GM19023 (cell line): ENCODE measurements around the gene CDH15.

Experiments used
- ATAC-seq: cut with Tn5 transposase; IDR thresholded peaks from one replicate; pipeline ENCODE4 v1.9.1; 2021; ENCODE audit warnings: mild to moderate bottlenecking, moderate library complexity; ENCODE audit not compliant: unreplicated experiment

Gene CDH15

DNA sequence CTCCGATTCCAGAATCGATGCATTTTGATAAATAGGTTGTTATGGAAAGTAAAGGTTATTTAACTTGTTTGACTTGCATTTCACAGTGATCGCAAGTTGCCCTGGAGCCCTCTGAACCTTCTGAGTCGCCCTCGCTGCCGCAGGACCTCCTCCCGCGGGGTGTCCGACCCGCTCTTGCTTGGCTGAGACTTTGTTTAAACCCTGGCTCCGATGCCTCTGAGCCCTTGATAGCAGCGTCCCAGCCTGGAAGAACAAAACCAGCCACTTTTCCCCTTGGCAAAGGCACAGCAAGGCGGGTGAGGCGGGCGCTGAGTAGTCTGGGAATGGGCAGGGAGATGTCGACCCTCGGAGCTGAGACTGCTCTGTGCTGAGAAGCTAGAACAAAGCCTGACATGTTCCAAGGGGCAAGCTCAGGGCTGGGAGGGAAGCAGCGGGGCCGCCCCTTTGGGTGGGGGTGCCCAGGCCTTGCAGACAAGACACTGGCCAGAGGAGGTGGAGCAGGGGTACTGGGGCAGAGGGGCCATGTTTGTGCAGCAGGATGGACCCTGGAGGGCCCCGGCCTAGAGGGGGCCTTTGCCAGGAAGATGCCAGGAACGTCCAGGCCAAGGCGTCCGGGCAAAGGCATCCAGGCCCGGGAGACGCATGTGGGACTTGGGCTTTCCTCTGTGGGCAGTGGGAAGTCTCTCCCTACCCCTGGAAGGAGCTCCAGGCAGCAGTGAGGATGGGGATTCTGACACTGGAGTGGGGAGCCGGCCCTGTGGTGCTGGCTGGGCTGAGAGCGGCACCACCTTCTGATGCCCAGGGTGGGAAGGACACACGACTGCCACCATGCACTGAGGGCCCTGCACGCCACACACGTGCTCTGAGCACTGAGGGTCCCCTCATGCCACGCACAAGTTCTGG, 30.3 kb upstream of the CDH15 start:
- no peak for ATAC-seq

DNA sequence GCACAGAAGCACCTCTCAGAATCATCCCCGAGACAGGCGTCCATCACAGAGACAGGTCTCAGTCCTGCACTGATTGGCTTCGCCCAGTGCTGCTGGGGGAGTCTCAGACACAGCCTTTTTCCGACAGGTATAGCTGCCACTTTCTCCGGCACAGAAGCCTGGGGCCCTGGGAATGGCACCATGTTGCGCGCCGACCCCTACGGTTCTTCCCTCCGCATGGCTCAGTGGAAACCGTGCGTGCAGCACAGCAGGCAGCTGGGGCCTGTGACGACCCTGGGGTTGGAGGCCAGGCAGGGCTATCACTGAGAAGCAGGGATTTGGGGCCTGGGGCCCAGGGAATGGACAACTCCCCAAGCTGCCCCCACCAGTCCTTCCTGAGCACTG, 29.7 kb upstream of the CDH15 start:
- ATAC-seq, result no peak

DNA sequence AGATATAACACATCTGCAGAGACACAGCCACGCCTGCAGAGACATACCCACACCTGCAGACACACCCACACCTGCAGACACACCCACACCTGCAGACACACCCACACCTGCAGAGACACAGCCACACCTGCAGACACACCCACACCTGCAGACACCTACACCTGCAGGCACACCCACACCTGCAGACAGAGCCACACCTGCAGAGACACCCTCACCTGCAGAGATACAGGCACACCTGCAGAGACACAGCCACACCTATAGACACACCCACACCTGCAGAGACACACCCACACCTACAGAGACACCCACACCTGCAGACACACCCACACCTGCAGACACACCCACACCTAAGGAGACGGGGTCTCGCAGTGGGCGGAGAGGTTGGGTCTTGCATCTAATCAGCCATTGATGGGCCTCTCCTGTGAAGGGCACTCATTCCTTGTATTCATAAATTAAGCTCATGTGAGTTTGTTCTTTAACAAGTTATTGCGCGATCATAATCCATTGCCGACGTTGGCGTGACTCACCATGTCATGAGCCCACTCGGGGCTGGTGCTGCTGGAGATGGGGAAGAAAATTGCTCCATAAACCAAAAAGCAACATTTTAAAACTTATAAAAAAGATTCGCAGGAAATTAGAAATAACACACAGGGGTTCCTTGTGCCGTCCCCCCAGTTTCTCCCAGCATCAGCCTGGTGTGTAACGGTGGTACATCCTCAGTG, 28.9 kb upstream of the CDH15 start:
- ATAC-seq, result no peak

DNA sequence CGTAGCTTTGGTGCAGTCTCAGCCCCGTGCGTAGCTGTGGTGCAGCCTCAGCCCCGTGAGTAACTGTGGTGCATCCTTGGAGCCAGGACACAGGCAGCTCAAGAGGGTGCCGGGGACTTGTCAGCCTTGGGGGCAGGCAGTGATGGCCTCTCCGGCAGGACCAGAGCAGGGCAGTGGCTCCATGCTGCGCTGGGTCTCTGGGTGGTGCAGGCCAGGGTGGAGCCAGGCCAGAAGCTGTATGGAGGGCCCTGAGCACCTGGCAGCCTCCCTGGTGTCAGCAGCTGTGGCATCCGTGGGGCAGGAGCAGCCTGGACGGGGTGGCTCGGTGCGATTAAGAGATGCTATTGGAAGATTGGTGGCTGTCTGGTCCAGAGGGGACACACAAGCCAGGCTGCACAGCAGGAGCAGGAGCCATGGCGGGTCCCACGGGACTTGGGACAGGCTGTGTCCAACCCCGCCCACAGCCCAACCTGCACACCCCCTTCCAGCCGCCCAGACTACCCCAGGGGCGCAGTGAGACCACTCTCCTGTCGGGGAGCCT, 28.3 kb upstream of the CDH15 start:
- ATAC-seq, result no peak

DNA sequence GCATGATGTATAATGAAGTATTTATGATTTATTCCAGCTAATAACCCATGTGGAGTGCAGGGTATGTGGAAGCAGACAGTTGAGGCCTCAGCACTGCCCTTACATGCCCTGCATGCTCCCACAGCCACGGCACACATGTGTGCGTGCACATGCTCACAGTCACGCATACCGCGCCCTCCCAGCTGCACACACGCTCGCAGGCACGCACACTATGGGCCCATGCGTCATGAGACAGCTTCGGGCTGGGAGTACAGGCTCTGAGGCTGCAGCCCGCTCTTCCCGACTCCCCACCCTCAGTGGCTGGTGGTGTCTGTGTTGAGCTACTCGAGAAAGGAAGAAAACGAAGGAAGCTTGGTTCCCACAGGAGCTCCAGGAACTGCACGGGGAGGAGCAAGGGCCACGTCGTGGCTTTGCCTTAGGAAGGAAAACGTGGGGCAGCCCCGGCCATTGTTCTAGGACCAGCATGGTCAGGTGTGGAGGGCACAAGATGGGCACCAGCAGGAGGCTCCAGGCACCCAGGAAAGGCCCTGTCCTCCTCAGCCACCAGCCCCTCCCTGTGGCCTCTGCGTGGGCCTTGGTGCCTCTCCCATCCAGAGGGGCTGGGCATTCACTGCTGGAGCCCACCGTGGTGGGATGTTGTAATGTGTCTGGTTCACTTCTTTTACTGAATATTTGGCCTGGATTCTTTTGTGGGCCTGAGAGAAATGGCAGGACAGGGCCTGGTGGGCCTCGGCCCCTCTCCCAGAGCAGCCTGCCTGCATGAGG, 27.5 kb upstream of the CDH15 start:
- ATAC-seq, result no peak

DNA sequence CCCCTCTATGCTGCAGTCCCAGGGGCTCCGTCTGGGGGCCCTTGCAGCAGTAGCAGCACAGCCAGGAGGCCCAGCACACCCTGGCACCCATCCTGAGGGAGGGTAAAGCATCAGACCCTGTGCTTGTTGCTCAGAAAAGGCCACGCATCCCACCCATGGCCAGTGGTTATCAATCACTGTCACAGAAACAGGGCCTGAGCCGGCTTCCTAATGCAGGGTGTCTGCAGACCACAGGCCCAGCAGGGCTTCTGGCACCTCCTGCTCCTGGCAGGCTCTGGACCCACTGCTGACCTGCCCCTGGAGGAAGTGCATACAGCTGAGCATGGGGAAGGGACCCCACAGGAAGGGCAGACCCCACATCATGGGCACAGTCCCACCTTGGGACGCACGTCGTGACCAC, 26.9 kb upstream of the CDH15 start:
- no peak for ATAC-seq

DNA sequence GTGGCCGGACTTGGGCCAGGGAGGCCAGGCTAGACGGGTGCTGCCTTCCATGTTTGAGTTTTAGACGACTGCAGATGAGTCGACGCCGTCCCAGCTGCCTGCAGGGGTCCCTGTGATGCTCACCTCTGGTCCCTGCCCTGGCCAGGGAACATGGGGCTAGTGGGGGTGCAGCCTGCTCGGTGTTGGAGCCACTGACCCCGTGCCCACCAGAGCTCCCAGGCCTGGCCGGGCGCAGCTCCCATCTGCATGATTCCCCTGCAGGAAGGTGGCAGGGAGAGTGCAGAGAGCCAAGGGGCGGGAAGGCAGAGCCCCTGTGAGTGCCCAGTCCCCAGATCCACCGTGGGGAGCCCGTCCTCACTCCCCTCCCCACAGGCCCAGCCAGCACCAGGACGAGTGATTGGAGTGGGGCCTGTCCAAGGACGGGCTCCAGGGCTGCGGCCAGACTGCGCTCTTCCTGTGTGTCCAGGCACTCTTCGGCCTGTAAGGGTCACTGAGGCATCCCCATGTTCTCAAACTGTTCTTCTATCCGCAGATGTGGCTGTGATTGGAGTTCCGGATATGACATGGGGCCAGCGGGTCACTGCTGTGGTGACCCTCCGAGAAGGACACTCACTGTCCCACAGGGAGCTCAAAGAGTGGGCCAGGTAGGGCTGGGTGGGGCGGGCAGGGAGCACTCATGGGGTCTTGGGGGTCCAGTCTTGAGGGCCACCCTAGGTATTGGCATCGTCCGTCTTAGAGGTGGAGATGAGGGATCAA, 26.0 kb upstream of the CDH15 start:
- ATAC-seq, result no peak

DNA sequence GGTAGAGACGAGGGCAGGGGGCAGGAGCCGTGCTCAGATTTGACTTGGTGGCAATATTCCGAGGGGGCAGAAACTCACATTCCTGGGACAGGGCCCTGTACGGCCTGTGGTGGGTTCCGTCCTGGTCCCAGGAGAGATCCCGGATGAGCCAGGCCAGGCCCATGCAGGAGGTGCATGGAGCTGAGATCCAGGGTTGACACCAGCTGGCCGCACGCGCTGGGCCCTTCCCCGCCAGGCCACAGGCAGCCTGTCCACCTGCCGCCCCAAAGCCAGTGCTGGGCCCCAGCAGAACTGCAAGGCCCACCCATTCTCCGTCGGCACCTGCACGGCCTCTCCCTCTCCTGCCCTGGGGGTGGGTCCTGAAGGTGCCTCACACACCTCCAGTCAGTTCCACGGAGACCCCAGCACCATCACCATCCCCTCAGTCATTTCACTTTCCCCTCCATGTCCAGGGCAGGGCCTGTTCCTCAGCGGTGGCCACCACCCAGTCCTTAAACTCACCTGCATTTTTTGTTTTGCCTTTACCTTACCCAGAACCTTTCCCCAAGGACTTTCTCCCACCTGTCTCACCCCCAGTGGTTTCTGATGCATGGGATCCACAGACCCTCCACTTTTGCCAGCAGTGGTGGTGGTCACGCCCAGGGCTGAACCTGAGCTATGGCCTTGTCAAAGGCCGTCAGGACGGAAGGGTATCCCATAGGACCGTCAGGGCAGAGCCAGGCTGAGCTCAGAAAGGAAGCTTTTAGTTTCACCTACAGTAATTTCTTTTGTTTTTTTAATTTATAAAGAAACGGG, 25.1 kb upstream of the CDH15 start:
- no peak for ATAC-seq

DNA sequence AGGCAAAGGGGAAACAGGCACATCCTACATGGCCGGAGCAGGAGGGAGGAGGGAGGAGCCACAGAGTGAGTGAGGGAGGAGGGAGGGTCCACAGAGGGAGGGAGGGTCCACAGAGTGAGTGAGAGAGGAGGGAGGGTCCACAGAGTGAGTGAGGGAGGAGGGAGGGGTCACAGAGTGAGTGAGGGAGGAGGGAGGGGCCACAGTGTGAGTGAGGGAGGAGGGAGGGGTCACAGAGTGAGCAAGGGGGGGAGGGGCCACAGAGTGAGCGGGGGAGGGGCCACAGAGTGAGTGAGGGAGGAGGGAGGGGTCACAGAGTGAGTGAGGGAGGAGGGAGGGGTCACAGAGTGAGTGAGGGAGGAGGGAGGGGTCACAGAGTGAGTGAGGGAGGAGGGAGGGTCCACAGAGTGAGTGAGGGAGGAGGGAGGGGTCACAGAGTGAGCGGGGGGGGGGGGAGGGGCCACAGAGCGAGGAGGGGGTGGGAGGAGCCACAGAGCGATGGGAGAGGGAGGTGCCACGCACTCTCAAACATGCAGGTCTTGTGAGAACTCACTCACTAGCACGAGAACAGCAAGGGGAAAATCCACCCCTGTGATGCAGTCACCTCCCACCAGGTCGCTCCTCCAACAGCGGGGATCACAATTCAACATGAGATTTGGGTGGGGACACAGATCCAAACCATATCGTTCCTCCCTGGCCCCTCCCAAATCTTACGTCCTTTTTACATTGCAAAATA, 24.3 kb upstream of the CDH15 start:
- ATAC-seq, result no peak

DNA sequence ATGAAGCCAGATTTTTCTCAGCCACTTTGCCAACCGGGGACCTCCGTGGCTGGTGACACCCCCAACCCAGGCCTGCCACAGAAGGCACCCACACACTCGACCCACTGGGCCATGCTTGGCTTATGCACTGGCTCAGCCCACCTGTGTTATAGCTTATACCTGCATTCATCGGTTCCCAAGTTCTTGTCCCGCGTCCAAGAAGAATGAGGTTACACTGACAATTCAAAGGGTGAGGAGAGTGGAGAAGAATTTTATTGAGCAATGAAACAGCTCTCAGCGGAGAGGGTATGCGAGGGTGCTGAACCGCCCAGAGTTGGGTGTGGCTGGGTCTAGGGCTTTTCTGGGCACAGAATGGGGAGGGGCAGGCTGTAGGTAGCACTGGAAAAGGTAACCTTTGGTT, 22.2 kb upstream of the CDH15 start:
- ATAC-seq, result no peak

DNA sequence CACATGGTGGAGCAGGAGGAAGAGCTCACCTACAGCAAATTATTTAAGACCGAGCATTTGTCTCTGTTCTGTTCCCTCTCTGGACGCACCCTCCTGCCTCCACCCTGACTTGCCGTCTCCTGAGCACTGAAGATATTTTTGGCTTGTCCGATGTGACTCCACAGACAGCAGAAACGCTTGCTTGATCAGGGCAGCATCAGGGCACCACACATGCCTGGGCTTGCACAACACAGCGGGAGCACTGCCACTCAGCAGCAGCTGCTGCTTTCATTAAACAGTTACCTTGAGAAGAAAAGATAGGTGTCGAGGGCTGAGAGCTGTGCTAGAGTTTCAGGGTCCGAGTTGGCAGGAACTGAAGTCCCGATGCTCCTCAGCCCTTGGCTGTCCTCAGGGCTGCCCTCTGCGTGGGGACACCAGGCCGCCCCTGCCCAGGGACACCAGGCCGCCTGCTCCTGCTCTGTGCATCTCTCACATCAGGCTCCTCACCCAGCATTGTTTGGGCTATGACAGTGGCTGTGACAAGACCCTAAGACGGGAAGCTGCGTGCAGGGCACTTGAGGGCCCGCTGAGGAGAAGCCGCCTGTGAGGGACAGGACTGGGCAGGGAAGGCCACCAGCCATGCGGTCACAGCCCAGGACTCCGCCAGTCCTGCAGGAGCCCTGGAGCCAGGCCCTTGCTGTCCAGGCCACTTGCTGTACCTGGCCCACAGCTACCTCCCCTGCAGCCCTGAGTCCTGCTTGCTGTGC, 21.3 kb upstream of the CDH15 start:
- ATAC-seq, result no peak

DNA sequence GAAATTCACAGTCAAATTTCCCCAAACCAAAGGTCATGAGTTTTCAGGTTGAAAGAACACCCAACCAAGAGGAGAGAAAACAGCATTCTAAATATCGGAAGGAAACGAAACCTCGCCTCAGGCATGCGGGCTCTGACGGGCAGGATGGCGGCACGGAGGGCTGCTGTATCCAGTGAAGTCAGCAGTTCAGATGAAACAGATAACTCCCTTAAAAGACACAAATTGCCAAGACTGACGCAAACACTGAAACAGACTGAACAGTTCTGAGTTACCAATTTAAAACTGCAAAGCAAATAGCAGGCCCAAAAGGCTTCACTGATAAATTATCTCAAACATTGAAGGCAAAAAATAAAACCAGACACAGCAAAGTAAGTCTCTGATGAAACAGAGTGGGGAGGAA, 20.6 kb upstream of the CDH15 start:
- ATAC-seq, result no peak

DNA sequence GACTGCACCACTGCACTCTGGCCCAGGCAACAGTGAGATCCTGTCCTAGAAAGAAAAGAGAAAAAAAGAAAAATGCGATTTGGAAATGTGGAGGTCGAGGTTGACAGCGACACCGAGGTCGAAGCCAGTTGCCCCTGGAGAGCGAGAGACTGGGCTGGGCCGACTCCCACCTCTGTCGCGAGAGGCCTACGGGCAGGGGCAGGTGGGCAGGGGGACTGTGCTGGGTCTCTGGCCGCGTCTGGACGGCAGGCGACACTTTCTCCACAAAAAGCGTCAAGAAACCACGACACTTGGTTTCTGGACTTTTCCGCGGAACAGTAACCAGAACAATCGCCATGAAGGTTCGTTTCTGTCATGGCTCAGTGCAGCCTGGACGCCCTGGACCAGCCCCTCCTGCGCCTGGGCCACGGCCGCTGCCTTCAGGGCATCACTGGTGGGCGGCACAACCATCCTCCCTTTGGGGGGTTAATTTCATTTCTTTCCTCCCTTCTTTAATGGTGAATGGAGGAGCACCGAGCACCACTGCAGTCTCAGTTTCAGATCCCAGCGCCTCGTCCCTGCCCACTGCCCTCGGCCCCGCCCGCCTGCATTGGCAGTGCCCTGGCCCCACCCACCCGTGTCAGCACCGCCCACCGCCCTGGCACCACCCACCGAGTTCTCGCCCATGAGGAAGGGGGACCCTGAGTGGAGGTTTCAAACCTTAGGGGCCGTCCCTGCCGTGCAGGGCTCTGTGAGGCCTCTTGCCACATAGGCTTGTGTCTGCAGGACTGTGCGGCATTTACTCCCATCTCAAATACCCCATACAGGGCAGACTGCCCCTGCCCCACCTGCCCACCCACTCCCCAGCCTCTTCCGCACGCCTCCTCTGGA, 18.5 kb upstream of the CDH15 start:
- no peak for ATAC-seq

DNA sequence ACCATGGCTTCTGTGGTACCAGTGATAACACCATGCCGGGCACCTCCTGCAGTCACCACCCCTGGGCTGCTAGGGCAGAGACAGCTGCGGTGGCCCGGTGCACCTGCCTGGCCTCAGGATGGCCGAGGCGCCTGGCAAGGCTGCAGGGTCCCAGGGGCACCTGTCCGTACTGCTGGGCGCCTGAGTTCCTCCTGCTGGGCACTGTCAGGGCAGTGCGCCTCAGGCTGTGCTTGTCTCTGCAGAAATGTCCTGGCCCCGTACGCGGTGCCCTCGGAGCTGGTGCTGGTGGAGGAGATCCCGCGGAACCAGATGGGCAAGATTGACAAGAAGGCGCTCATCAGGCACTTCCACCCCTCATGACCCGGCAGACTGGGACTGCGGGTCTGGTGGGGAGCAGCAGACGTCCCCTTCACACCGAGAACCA, 17.7 kb upstream of the CDH15 start:
- no peak for ATAC-seq

DNA sequence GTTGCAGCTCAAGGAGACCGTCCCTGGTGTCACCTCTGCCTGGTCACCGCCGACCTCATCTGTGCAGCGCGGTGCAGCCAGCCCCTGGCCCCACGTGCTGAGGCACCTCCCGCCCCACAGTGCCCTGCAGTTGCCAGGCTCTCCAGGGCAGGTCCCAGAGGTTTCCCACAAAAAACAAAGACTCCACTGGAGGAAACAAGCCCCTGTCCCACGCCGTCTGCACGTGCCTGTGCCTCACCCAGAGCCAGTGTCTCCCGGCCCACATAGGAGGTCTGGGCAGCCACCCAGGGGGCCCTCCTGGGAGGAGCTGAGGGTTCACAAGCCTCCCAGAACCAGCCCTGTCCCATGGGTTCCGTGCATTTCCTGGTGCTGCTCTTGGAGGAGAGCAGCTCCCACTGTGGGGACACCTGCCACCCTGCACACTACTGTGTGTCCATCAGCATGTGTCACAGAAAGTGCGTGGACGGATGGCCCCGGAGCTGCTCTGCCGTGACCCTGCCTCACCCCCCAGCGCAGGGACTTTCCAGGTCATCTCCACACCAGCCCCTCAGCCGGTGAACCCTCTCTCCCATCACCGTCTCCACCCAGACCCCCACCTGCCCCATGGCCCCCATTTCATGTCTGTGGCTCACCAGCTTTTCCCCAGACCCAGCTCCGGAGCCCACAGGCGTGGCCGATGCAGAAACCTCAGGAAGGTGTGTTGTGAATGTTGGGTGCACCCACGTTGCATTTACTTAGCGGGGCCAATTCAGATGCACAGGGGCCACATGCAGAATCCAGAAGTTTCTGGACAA, 17.0 kb upstream of the CDH15 start:
- ATAC-seq, result no peak

DNA sequence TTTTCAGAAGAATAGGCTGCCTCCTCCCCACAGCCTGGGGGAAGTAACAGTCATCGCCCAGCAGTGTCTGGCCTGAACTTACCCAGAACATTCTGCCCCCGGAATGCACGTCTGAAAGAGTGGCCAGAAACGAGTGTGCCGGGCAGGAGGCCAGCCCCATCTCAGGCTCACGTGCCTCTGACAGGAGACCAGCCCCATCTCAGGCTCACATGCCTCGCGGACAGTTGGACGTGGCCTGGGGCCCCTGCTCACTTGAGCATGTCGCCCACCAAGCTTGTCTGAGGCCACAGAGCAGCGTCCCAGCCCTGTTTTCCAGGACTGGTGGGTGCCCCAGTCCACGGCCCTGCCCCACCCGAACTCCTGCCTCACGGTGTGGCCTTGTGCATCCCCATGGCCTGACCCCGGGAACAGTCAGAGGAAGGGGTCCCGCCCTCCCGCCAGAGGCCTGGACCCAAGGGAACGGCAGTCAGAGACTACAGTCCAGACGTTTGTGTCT, 16.3 kb upstream of the CDH15 start:
- ATAC-seq, result no peak
